Cardiac septum (tissue), 1 donor: ENCODE results near the gene VKORC1. TPM values are rescaled to one million over a fixed set of nuclear protein-coding genes. Genes with fewer than 3 reads are reported as not detected.
"Not testable (repeated sequence)": the region's sequence is repeated elsewhere in the genome, so short reads cannot be mapped to it uniquely, and the experiment has no call there.

Experiments
- DNase-seq: peaks from one replicate; pipeline ENCODE4 v3.0.0-alpha.2; 2020; ENCODE audit warnings: low spot score
- intact Hi-C: fragments of 100-400 bp; cut with DNase I; formaldehyde crosslinking; loops from one replicate; pipeline ENCODE4 v1.14.0; 2022
- long read RNA-seq: library from polyadenylated mRNA; unstranded; transcript quantifications from one replicate; pipeline ENCODE4 v2.0.0, GENCODE V29; 2021
- total RNA-seq: library from RNA; stranded (reverse); fragmentation: NEBNext Ultra II Directional; extraction: Animal tissue kit (Norgen Biotek cat#: 25700); gene quantifications from one replicate; pipeline ENCODE4 v1.2.1, GENCODE V29; 2021
- donor health status: DM: no; HTN: no; CAD: no.

VKORC1 gene
- total RNA-seq = 42.1 TPM
- long read RNA-seq, transcript VKORC1-205 (3 exons, 1,012 nt) = major isoform, 31 of 40 reads
- long read RNA-seq, transcript VKORC1-203 (2 exons, 901 nt) = minor isoform, 5 of 40 reads
- long read RNA-seq, partial matches to known transcripts = 0 of 40 reads
- long read RNA-seq, other reads (novel, unspliced or antisense) = 2 of 40 reads

GRCh38 chr16:31094424-31095120 lies at the start of gene VKORC1:
Gene VKORC1, minus strand, starts transcription at chr16:31094797. Its CDS starts 68 bp downstream, at chr16:31094729.
- intact Hi-C loops = loop anchor here (2.0 kb wide), 1 partner anchor 20 kb away; the partner anchor contains the start of genes ZNF646 and ZNF668
- peak; percentile 98 for DNase-seq

- intact Hi-C loops = loop anchor here (2.0 kb wide), 3 partner anchors 31 to 69 kb away; partner anchors contain the start of genes FUS, ZNF646 and ZNF668
- no peak for DNase-seq
Observed at GRCh38 chr16:31143694-31144148, 49.1 kb upstream of the VKORC1 start.

DNA sequence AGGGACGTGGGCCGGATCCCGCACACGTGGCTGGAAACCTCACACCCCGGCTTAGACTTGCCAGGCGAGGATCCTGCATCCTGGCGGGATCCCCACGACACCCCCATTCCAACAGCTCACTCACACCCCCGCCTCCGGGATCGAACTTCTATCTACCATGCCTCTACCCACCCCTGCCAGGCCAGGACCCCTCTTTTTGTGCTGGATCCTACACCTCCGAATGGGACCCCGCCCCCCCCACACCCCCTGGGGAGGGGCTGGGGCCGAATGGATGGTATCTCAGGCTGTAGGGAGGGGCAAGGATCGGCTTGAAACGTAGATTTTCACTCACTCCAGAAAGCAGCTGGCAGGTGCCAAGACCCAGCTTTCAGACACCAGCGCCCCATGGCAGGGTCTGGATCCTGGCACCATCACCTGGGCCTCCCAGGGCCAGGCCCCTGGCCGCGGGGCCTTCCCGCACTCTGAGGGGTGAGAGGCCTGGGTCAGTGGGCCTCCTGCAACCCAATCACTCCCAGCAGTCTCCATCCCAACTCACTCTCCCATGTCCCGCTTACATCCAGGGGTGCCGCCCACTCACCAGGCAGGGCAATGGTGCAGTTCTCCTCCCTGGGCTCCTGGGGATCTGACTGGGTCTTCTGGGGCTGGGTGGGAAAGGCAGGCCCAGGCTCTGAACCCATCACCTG lies 48.6 kb upstream of the VKORC1 start:
- intact Hi-C loops = loop anchor here (2.0 kb wide), 3 partner anchors 30 to 68 kb away; partner anchors contain the start of genes FUS, ZNF646 and ZNF668
- no peak for DNase-seq

DNA sequence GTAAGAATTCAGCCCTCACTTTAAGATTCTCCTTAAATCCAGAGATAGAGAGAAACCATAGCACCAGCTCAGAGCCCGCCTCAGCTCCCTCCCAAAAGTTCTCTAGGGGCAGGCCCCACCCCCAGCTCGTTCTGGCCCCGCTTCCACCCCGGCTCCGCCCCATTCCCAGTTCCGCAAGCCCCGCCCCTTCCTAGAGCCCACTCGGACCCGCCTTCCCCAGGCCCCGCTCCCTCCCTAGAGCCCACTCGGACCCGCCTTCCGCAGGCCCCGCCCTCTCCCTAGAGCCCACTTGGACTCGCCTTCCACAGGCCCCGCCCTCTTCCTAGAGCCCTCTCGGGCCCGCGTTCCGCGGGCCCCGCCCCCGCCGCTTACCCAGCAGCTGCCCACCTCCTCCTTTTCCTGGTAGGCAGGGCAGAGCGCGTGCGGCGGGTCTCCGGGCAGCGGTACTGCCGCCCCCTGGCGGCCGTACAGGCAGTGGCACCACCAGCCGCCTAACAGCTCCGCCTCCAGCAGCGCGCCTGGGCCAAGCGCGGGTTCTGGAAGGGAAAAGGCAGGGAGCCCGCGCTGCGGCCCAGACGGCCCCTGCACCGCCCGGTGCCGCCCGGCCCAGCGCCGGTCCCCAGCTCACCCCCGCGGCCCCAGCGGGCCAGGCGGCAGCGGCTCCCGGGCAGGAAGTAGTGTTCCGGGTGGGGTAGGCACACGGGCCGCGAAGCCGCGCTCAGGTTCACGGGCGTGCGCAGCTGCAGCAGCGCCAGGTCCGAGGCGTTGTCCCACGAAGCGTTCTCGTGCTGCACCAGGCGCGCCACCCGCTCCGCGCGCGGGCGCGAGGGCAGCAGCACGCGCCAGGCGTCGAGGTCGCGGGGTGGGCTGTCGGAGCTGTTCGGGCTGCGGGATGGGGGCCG lies 47.8 kb upstream of the VKORC1 start:
- intact Hi-C loops = loop anchor here (1.0 to 2.0 kb wide), 4 partner anchors 30 to 157 kb away; partner anchors contain the start of genes FUS, HSD3B7, ZNF646 and ZNF668
- DNase-seq = peak; percentile 99

DNA sequence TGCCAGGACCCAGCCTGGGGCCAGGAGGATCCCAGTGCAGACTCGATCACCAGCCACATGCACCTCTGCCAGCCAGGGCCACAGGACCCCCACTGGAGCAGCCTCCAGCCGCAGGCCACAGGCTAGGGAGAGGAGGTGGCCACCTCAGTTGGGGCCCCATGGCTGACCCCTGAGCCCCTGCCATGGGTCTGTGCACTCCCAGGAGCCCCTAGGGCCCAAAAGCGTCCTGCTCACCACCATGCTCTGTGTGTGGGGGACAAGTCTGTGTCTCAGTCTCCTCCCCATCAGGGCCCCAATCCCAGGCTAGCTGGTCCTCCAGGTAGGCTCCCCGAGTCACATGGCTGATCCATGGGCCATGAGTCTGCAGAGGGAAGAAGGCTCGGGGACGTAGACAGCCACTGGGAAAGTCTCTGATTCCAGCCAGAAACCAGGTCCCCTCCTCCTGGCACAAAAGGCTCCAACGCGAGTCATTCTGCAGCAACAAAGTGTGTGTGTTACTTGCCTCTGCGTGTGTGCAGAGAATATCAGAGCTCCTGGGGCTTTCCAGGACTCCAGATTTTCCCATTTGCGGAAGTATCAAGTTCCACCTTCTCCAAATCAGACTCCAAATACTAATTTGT lies 47.0 kb upstream of the VKORC1 start:
- DNase-seq = no peak
- intact Hi-C loops = loop anchor here (1.0 to 2.0 kb wide), 4 partner anchors 29 to 156 kb away; partner anchors contain the start of genes FUS, HSD3B7, ZNF646 and ZNF668

DNA sequence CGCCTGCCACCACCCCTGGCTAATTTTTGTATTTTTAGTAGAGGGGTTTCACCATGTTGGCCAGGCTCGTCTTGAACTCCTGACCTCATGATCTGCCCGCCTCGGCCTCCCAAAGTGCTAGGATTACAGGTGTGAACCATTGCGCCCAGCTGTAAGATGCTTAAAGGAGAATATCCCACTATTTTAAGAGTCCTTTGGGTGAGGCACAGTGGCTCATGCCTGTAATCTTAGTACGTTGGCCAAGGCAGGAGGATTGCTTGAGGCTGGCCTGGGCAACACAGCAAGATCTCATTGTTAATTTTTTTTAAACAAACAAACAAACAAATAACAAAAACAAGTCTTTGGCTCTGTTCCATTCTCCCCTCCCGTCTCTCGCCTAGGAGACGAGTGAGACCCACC lies 46.5 kb upstream of the VKORC1 start:
- intact Hi-C loops, DNase-seq: not testable (repeated sequence)

DNA sequence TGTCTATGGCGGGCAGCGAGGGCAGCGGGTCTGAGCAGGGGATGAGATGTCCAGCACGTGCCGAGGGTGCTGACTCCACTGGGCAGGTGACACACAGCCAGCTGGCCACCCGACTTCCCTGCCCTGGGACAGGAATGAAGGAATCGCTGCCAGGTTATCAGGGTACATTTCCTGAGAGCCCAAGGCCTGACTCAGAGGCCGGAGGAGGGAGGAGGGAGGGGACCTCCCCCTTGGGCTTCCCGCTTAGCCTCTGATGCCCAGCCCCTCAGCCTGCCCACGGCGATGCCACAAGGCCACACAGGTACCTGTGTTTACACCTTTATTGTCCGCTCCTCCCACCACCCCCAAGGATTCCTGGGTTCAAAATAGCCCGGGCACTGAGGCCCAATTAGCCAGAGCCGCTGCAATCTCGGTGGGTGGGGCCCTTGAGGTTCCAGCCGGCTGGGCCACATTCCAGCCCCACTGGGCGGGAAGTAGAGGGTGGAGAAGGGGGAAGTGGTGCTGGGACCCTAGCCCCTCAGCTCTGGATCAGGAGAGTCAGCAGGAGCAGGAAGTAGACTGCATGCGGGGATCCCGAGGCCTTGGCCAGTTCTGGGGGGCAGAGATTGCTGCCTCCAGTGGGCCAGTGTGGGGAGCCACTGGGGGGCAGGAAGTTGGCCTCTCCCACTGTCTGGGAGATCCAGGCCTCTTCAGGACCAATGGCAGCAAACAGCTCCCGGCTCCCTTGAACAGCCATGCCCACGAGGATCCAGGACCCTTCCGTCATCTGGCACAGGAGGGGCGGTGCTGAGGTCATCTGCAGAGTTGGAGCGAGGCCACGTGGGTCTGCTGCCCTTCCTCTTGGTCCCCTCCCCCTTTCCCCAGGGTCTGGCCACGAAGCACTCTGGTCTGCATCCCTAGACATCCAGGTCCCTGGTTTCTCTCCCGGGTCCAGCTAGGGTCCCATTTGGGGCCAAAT lies 44.3 kb upstream of the VKORC1 start:
- intact Hi-C loops = no loop called here
- no peak for DNase-seq

DNA sequence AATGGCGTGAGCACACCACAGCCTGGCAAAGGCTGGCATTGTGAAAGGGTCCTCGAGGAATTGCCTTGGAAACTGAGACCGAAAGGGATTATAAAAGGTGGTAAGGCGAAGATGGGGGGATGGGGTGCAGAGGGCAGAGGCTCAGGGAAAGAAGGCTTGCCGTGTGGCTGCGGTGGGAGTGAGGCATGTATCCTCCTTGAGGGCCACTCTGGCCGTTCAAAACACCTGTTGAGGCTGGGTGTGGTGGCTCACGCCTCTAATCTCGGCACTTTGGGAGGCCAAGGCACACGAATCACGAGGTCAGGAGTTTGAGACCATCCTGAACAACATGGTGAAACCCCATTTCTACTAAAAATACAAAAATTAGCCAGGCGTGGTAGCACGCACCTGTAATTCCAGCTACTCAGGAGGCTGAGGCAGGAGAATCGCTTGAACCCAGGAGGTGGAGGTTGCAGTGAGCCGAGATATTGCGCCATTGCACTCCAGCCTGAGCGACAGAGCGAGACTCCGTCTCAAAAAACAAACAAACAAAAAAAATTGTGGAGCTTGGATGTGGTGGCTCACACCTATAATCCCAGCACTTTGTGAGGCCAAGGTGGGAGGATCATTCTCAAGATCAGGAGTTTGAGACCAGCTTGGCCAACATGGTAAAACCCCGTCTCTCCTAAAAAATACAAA lies 42.4 kb upstream of the VKORC1 start:
- intact Hi-C loops = not testable (repeated sequence)

GRCh38 chr16:31136287-31136662 lies 41.7 kb upstream of the VKORC1 start:
- DNase-seq = no peak
- intact Hi-C loops = no loop called here

More for the DNA sequence above, 42.4 kb upstream of the VKORC1 start:
- DNase-seq = not testable (repeated sequence)

DNA sequence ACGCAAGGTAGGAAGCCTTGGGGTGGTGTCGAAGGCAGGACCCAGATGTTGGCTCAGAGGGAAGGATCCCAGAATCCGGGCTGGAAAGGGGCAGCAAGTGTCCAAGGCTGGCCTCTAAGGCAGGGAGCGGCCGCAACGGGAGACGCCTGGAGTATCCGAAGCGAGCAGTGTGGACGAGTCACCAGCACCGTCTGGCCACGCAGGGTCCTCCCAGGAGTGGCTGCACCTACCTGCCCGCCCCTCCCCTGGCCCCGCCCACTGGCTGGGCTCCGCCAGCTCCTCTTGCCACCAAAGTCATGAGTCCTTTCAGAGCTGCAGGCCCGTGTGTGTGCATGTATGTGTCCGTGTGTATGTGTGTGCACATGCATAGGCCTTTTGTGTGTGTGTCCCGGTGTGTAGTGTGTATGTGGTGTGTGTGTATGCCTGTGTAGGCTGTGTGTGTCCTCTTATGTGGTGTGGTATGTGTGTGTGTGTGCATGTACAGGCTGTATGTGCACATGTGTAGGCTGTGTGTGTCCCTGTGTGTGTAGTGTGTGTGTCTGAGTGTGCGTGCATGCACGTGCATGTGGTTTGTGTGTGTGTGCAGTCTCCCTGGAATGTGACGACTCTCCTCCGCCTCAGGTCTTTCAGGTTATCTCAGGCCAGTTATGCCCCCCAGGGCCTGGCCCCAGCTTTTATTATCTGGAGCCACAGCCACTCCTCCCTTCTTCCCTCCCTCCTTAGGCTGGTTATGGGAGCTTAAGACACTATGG lies 41.1 kb upstream of the VKORC1 start, which contains the start of gene PRSS8:
Gene PRSS8 (minus strand): TSS at position 193 of the 752 bp plus-strand sequence. CDS start 229 bp downstream, outside the sequence.
- intact Hi-C loops = no loop called here
- DNase-seq = no peak

- no peak for DNase-seq
- intact Hi-C loops = no loop called here
Observed at GRCh38 chr16:31134625-31135534, 40.3 kb upstream of the VKORC1 start.

- intact Hi-C loops = no loop called here
- no peak for DNase-seq
Observed at GRCh38 chr16:31134091-31134571, 39.5 kb upstream of the VKORC1 start.

DNA sequence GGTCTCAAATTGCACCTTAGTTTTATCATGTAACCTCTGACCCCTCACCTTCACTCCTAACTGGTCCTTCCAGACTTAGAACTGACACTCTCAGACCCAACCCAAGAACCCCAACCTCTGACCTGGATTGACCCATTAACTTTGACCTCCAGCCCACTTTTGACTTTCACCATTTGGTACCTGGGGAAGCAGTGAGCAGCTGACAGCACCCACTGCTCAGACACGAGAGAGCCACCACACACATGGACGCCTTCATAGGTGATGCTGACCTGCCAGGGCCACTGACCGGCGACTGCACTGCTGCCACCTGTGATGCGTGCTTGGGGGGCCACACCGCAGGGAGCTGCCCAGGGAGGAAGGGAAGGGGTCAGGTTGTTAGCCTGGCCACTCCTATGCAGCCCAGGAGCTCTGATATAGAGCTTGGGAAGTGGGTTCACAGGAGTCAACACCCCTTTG lies 38.5 kb upstream of the VKORC1 start:
- no peak for DNase-seq
- intact Hi-C loops = no loop called here

GRCh38 chr16:31132303-31132979 lies 37.8 kb upstream of the VKORC1 start:
- intact Hi-C loops = no loop called here
- DNase-seq = no peak
